ENCODE results near the gene PRKCH.

The PRKCH gene

GRCh38 chr14:61563162-61563511, 241.8 kb downstream of the PRKCH start:
- no peak for TF ChIP-seq FEZF1 (tag by site-specific recombination; IDR thresholded peaks at IDR 0.05)
- no peak for TF ChIP-seq KLF16 (tag by site-specific recombination; IDR thresholded peaks at IDR 0.05)
- TF ChIP-seq ZNF571 (tag by site-specific recombination; IDR thresholded peaks at IDR 0.05): no peak
- no peak for TF ChIP-seq ZNF555 (tag by site-specific recombination; conservative IDR thresholded peaks at IDR 0.05)
- TF ChIP-seq ZNF792 (tag by site-specific recombination; IDR thresholded peaks at IDR 0.05): no peak
- TF ChIP-seq KLF8 (tag by site-specific recombination; IDR thresholded peaks at IDR 0.05): no peak
- no peak for TF ChIP-seq OSR2 (tag by site-specific recombination; IDR thresholded peaks at IDR 0.05)
- TF ChIP-seq ZSCAN30 (tag by site-specific recombination; IDR thresholded peaks at IDR 0.05): no peak
- no peak for TF ChIP-seq ZNF654 (tag by site-specific recombination; IDR thresholded peaks at IDR 0.05; ENCODE audit: low read depth)
- TF ChIP-seq ZNF350 (tag by site-specific recombination; IDR thresholded peaks at IDR 0.05): no peak
- TF ChIP-seq ZNF585B (tag by site-specific recombination; IDR thresholded peaks at IDR 0.05): no peak
- TF ChIP-seq PRDM2 (tag by site-specific recombination; IDR thresholded peaks at IDR 0.05; ENCODE audit: borderline replicate concordance): no peak
- no peak for TF ChIP-seq ZNF223 (tag by site-specific recombination; IDR thresholded peaks at IDR 0.05)
- TF ChIP-seq MYNN (tag by site-specific recombination; IDR thresholded peaks at IDR 0.05; ENCODE audit: borderline replicate concordance): no peak
- no peak for TF ChIP-seq KLF10 (tag by site-specific recombination; IDR thresholded peaks at IDR 0.05)
- no peak for TF ChIP-seq REPIN1 (tag by site-specific recombination; IDR thresholded peaks at IDR 0.05; ENCODE audit: low read depth)
- no peak for TF ChIP-seq ZNF2 (tag by site-specific recombination; IDR thresholded peaks at IDR 0.05)
- no peak for TF ChIP-seq ZFP3 (tag by site-specific recombination; IDR thresholded peaks at IDR 0.05; ENCODE audit: low read depth)
- POLR2A ChIA-PET: no interaction called here
- Histone ChIP-seq H3K9me3 (ENCODE audit: control insufficient read depth, insufficient read depth, low read depth, low read length) (no peaks in the 10 kb centered on the region), H3K27ac (ENCODE audit: extremely low read depth, low read depth, low read length) (no peak overlapping the region; the same call in 1 of the 2 replicates), H3K36me3 (ENCODE audit: control insufficient read depth in 2 of 2, insufficient read depth in 1 of 2, low read length in 2 of 2) (no peaks in the 10 kb centered on the region), H3K4me1 (ENCODE audit: control insufficient read depth, insufficient read depth, low read length) (peaks cover 27% of the 10 kb centered on the region), H3K4me3 (ENCODE audit: low read depth, low read length) (no peak overlapping the region)
- CTCF ChIA-PET: interaction anchor here (0.6 to 0.9 kb wide), 2 partner anchors 49 to 333 kb away, joined by 3 read pairs; no protein-coding TSS in a partner anchor

GRCh38 chr14:61563880-61564617, 242.7 kb downstream of the PRKCH start:
- Histone ChIP-seq H3K9me3 (ENCODE audit: control insufficient read depth, insufficient read depth, low read depth, low read length) (no peaks in the 10 kb centered on the region), H3K4me3 (ENCODE audit: low read depth, low read length) (no peak overlapping the region), H3K4me1 (ENCODE audit: control insufficient read depth, insufficient read depth, low read length) (peaks cover 24% of the 10 kb centered on the region), H3K36me3 (ENCODE audit: control insufficient read depth in 2 of 2, insufficient read depth in 1 of 2, low read length in 2 of 2) (no peaks in the 10 kb centered on the region), H3K27ac (ENCODE audit: extremely low read depth, low read depth, low read length) (no peak overlapping the region; the same call in 1 of the 2 replicates)
- ChIA-PET CTCF (no interaction called here), POLR2A (no interaction called here)
- TF ChIP-seq ZNF37A (tag by site-specific recombination; IDR thresholded peaks at IDR 0.05): no peak
- TF ChIP-seq ZNF335 (tag by site-specific recombination; conservative IDR thresholded peaks at IDR 0.05): no peak
- TF ChIP-seq GLIS2 (tag by site-specific recombination; IDR thresholded peaks at IDR 0.05): no peak
- TF ChIP-seq, protein P1, sequence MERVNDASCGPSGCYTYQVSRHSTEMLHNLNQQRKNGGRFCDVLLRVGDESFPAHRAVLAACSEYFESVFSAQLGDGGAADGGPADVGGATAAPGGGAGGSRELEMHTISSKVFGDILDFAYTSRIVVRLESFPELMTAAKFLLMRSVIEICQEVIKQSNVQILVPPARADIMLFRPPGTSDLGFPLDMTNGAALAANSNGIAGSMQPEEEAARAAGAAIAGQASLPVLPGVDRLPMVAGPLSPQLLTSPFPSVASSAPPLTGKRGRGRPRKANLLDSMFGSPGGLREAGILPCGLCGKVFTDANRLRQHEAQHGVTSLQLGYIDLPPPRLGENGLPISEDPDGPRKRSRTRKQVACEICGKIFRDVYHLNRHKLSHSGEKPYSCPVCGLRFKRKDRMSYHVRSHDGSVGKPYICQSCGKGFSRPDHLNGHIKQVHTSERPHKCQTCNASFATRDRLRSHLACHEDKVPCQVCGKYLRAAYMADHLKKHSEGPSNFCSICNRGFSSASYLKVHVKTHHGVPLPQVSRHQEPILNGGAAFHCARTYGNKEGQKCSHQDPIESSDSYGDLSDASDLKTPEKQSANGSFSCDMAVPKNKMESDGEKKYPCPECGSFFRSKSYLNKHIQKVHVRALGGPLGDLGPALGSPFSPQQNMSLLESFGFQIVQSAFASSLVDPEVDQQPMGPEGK (tag by site-specific recombination; IDR thresholded peaks at IDR 0.05): no peak
- no peak for TF ChIP-seq SALL2 (tag by site-specific recombination; IDR thresholded peaks at IDR 0.05; ENCODE audit: borderline replicate concordance)
- TF ChIP-seq HOXA7 (CRISPR knock-in tag; IDR thresholded peaks at IDR 0.05; ENCODE audit: borderline replicate concordance): no peak
- no peak for TF ChIP-seq MEIS1 (CRISPR knock-in tag; IDR thresholded peaks at IDR 0.05; ENCODE audit: borderline replicate concordance)
- TF ChIP-seq ZNF138 (tag by site-specific recombination; IDR thresholded peaks at IDR 0.05; ENCODE audit: borderline replicate concordance): no peak
- TF ChIP-seq ZNF311 (tag by site-specific recombination; IDR thresholded peaks at IDR 0.05; ENCODE audit: borderline replicate concordance): no peak
- TF ChIP-seq ZNF223 (tag by site-specific recombination; IDR thresholded peaks at IDR 0.05): no peak
- TF ChIP-seq SP3 (tag by site-specific recombination; IDR thresholded peaks at IDR 0.05): no peak
- TF ChIP-seq ZNF658 (tag by site-specific recombination; IDR thresholded peaks at IDR 0.05): no peak
- TF ChIP-seq PRDM1 (tag by site-specific recombination; IDR thresholded peaks at IDR 0.05): no peak
